Measurements from ENCODE around the gene PDE7B. TPM values are rescaled to one million over a fixed set of nuclear protein-coding genes. Genes with fewer than 3 reads are reported as not detected.

The PDE7B gene
- total and polyA plus RNA-seq, 2 donors (not counting 1 experiment from before 2014, with no cell fraction given): 7.9 to 21.5 TPM

DNA sequence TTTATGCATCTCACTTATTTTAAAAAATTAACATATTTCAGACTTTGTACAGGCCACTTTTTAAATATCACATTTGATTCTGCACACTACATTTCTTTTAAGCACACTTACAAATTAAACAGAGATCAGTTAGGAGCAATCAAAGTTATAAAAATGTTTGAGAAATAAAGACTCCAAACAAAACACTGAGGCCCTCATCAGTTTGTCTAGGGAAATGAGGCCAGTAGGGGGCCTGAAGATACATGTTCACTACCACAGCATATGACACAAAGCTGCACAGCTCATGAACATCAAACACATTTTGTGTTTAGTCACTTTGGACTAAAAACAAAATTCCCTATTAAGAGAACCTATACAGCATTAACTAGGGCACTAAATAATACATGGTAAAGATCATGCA, 180.5 kb downstream of the PDE7B start:
- Histone ChIP-seq H3K36me3 (ENCODE audit: control insufficient read depth, insufficient read depth, low read length) (no peaks in the 10 kb centered on the region), H4K20me1 (ENCODE audit: control insufficient read depth, extremely low read depth, insufficient read depth, low read length) (no peaks in the 10 kb centered on the region), H3K79me2 (ENCODE audit: control insufficient read depth, insufficient read depth, low read length) (no peaks in the 10 kb centered on the region), H3K27me3 (ENCODE audit: control insufficient read depth, insufficient read depth, low read length) (no peaks in the 10 kb centered on the region), H3K4me3 (replicated peaks in 1 of 4; ENCODE audit: control extremely low read depth in 1 of 4, insufficient read depth in 1 of 4, low read depth in 3 of 4, low read length in 4 of 4) (no peak overlapping the region), H3K9ac (ENCODE audit: insufficient read depth, low read length) (no peak overlapping the region), H2AFZ (ENCODE audit: low read length) (no peak overlapping the region), H3K9me3 (ENCODE audit: control insufficient read depth, insufficient read depth, low read depth, low read length) (no peaks in the 10 kb centered on the region), H3K27ac (ENCODE audit: insufficient read depth, low read length) (no peak overlapping the region), H3K4me1 (ENCODE audit: control insufficient read depth, extremely low read depth, insufficient read depth, low read length) (no peaks in the 10 kb centered on the region), H3K4me2 (ENCODE audit: extremely low read depth, insufficient read depth, low read length) (no peak overlapping the region)
- peak; percentile 36 to 74 for DNase-seq (ENCODE audit: low read depth in 2 of 2)
- TF ChIP-seq, protein P1, sequence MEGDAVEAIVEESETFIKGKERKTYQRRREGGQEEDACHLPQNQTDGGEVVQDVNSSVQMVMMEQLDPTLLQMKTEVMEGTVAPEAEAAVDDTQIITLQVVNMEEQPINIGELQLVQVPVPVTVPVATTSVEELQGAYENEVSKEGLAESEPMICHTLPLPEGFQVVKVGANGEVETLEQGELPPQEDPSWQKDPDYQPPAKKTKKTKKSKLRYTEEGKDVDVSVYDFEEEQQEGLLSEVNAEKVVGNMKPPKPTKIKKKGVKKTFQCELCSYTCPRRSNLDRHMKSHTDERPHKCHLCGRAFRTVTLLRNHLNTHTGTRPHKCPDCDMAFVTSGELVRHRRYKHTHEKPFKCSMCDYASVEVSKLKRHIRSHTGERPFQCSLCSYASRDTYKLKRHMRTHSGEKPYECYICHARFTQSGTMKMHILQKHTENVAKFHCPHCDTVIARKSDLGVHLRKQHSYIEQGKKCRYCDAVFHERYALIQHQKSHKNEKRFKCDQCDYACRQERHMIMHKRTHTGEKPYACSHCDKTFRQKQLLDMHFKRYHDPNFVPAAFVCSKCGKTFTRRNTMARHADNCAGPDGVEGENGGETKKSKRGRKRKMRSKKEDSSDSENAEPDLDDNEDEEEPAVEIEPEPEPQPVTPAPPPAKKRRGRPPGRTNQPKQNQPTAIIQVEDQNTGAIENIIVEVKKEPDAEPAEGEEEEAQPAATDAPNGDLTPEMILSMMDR (conservative IDR thresholded peaks at IDR 0.05 in 1 of 2, IDR thresholded peaks at IDR 0.05 in 1 of 2; ENCODE audit: low read depth in 1 of 2, low read length in 2 of 2): peak; percentile 68 to 75
- no peak for TF ChIP-seq EZH2 (IDR thresholded peaks at IDR 0.05; ENCODE audit: low read length, missing control alignments)

DNA sequence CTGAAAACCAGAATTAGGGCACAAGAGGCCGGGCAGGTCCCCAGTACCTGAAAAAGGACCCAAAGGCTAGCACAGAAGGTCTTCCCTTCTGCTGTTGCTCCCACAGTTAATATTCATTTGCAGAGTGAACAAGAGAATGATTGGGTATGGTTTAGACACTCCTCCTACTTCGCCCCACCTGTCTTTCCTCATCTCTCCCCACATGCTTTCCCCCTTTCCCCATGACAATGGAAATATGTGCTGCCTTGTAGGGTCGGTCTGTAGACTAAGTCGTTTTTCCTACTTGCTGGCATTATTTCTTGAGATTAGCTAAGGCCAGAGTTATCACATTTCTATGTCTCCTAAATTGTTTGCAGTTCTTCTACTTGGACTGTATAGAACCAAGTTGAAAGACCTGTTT, 181.9 kb downstream of the PDE7B start:
- Histone ChIP-seq H3K4me1 (ENCODE audit: control insufficient read depth, extremely low read depth, insufficient read depth, low read length) (peaks cover 6% of the 10 kb centered on the region), H2AFZ (ENCODE audit: low read length) (no peak overlapping the region), H3K9me3 (ENCODE audit: control insufficient read depth, insufficient read depth, low read depth, low read length) (no peaks in the 10 kb centered on the region), H3K9ac (ENCODE audit: insufficient read depth, low read length) (no peak overlapping the region), H3K4me3 (replicated peaks in 1 of 4; ENCODE audit: control extremely low read depth in 1 of 4, insufficient read depth in 1 of 4, low read depth in 3 of 4, low read length in 4 of 4) (no peak overlapping the region), H3K4me2 (ENCODE audit: extremely low read depth, insufficient read depth, low read length) (no peak overlapping the region), H4K20me1 (ENCODE audit: control insufficient read depth, extremely low read depth, insufficient read depth, low read length) (no peaks in the 10 kb centered on the region), H3K27me3 (ENCODE audit: control insufficient read depth, insufficient read depth, low read length) (no peaks in the 10 kb centered on the region), H3K36me3 (ENCODE audit: control insufficient read depth, insufficient read depth, low read length) (no peaks in the 10 kb centered on the region), H3K79me2 (ENCODE audit: control insufficient read depth, insufficient read depth, low read length) (peaks cover 4% of the 10 kb centered on the region), H3K27ac (ENCODE audit: insufficient read depth, low read length) (no peak overlapping the region)
- TF ChIP-seq, protein P1 (conservative IDR thresholded peaks at IDR 0.05 in 1 of 2, IDR thresholded peaks at IDR 0.05 in 1 of 2; ENCODE audit: low read depth in 1 of 2, low read length in 2 of 2): no peak
- no peak for TF ChIP-seq EZH2 (IDR thresholded peaks at IDR 0.05; ENCODE audit: low read length, missing control alignments)
- no peak for DNase-seq (ENCODE audit: low read depth in 2 of 2)

DNA sequence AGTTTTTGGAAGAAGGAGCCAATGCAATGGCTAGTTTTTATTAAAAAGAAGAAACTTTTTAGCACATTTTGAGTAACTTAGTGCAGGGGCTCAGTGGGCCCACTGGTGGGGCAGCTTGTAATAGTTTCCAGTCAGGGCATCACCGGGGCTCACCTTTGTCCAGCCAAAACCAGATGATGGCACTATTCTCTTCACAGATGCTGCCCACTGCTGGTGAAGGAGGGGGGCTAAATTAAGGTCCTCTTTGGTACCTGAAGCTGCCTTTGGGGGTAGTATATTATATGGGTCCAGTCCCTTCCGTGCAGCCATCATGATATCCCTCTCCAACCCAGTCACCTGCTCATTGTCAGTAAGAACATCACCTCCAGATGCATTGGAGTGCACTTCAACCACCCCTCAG, 182.9 kb downstream of the PDE7B start:
- DNase-seq (ENCODE audit: low read depth in 2 of 2): no peak
- H3K4me2 ChIP-seq (ENCODE audit: extremely low read depth, insufficient read depth, low read length): no peak overlapping the region
- no peak overlapping the region for H2AFZ ChIP-seq (ENCODE audit: low read length)
- TF ChIP-seq EZH2 (IDR thresholded peaks at IDR 0.05; ENCODE audit: low read length, missing control alignments): no peak
- TF ChIP-seq, protein P1 (conservative IDR thresholded peaks at IDR 0.05 in 1 of 2, IDR thresholded peaks at IDR 0.05 in 1 of 2; ENCODE audit: low read depth in 1 of 2, low read length in 2 of 2): no peak
- no peak overlapping the region for H3K4me3 ChIP-seq (replicated peaks in 1 of 4; ENCODE audit: control extremely low read depth in 1 of 4, insufficient read depth in 1 of 4, low read depth in 3 of 4, low read length in 4 of 4)
- H3K36me3 ChIP-seq (ENCODE audit: control insufficient read depth, insufficient read depth, low read length): no peaks in the 10 kb centered on the region
- H3K9me3 ChIP-seq (ENCODE audit: control insufficient read depth, insufficient read depth, low read depth, low read length): no peaks in the 10 kb centered on the region
- H3K9ac ChIP-seq (ENCODE audit: insufficient read depth, low read length): no peak overlapping the region
- no peaks in the 10 kb centered on the region for H3K27me3 ChIP-seq (ENCODE audit: control insufficient read depth, insufficient read depth, low read length)
- peaks cover 6% of the 10 kb centered on the region for H3K4me1 ChIP-seq (ENCODE audit: control insufficient read depth, extremely low read depth, insufficient read depth, low read length)
- H4K20me1 ChIP-seq (ENCODE audit: control insufficient read depth, extremely low read depth, insufficient read depth, low read length): no peaks in the 10 kb centered on the region
- H3K79me2 ChIP-seq (ENCODE audit: control insufficient read depth, insufficient read depth, low read length): peaks cover 11% of the 10 kb centered on the region
- H3K27ac ChIP-seq (ENCODE audit: insufficient read depth, low read length): no peak overlapping the region

All from fibroblast of lung (primary cell).